ENCODE data around the gene HEMGN.
"Not testable (repeated sequence)": the region's sequence is repeated elsewhere in the genome, so short reads cannot be mapped to it uniquely, and the experiment has no call there.

HEMGN gene

DNA sequence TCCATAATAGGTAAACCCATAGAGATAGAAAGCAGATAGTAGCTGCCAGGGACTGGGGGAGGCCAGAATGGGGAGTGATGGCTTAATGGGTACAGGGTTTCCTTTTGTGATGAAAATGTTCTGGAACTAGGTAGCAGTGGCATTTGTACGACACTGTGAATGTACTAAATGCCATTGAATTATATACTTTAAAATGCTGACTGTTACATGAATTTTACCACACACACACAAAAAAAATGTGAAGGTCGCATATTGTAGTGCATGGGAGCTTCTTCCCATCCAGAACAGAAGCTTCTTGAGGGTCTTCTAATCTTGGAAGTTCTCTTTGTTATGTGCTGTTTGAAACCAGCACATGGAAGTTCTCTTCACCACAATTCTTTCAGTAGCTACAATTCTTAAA is 25.3 kb upstream of the HEMGN start:
- no peak for DNase-seq (ENCODE audit: low read depth in 2 of 2)

DNA sequence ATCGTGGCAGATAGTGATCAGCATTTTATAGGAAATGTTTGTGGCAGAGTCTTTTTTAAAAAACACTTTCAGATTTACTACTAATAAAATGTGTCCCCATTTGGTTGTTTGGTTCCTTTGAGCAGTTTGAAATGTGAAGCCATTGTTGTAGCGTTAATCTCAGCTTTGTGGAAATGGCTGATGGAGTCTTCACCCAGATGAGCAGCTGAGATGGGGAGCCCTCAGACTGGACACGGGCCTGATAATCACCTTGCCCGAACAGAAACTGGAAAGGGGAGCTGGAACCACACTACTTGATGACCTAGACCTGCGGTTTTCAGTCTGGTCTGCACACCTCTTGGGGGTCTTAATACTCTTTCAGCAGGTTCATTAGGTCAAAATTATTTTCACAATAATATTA is 24.6 kb upstream of the HEMGN start:
- DNase-seq (ENCODE audit: low read depth in 2 of 2) = no peak

DNA sequence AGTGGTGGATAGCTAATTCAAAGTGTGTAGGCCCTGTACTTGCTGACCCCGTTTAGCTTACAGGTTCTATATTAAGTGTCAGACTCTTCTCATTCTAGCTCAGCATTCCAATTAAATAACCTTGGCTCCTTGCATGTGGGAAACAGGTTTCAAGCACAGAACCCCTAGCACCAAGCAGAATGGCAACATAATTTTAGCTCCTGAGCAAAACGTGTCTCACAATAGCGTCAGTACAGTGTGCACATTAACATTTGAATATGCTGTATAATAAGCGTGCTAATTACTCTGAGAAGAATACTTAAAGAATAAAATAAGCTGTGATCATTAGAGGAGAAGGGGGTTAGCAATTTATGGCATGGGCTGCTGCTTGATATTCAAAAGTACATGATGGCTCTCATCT is 24.2 kb upstream of the HEMGN start:
- DNase-seq (ENCODE audit: low read depth in 2 of 2) = no peak

DNA sequence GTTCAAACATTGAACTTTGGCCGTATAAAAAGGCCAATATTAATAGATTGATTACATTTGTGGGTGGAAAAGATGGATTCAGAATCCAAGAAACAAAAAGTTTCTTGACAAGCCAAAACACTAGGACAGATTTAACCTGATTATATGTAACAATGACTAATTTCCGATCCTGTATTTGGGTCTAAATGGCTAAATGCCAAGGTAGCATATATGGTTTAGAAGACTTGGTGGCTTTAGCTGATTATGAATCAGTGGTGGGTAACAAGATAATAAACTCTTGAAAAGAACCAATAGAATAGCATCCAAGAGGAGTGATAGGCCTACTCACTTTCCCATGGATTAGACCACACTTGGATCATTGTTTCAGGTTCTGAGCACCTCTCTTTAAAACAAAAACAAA is 23.4 kb upstream of the HEMGN start:
- no peak for DNase-seq (ENCODE audit: low read depth in 2 of 2)

DNA sequence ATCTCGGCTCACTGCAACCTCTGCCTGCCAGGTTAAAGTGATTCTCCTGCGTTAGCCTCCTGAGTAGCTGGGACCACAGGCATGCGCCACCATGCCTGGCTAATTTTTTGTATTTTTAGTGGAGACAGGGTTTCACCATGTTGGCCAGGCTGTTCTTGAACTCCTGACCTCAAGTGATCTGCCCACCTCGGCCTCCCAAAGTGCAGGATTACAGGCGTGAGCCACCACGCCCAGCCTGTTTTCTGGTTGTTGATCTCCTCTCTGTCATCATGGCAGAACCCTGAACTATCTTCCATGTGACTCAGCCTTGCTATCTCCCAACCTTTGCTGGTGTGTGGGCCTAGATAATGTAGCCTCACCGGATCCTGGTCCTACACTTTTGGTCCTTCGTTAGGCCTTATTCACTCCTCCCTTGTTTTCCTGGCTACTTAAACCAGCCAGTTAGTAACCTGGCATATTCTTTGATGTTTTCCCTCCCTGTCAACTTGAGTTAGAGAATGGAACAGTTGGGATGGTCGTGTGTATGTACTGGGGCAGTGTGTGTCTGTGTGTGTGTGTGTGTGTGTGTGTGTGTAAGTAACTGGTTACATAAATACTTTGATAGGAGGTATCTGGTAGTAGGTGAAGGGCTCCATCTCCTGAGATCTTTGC is 22.8 kb upstream of the HEMGN start:
- not testable (repeated sequence) for DNase-seq (ENCODE audit: low read depth in 2 of 2)

DNA sequence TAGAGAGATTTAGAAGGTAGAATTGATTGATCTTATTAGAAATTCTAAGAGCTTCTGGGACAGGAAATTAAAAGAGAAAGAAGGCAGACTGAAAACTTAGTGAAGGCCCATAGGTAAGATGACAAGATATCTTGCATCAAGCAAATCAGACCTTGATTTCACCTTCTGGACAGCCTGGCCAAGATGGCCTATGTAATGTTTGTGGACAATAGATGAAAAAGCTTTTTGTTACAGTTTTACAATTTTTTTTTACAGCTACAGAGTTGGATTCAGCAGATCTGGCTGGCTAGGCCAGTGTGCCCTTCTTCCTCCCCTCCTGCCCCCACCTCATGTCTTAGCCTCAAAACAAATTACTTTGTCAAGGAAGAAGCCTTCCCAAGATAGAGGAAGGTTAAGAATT is 21.6 kb upstream of the HEMGN start:
- no peak for DNase-seq (ENCODE audit: low read depth in 2 of 2)

DNA sequence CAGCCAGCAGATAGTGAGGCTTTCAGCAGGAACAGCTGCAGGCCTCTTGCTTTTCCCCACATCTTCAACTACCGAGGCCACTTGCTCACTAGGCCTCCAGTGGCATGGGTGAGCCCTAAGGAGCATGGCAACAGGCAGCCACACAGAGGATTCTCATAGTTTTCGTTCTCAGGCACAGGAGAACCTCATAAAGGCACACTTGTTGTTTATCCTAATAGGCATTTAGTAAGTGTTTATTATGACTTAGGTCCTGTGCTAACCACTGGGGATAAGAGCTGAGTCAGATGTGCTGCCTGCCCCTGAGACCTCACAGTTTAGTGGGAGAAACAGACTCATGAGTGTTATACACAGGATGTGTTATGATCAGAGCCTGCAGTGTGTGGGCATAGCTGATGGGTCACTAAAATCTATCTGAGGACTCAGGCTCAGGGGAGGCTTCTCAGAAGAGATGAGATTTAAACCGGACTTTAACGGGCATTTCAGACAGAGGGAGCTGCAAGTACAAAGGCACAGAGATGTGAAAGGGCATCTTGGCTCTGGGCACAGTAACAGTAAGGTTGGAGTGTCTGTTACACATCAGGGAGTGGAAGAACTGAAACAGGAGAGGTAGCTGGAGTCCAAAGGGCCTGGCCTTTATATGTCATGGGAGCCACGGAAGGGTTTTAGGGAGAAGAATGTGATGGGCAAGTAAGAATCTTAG is 21.0 kb upstream of the HEMGN start:
- DNase-seq (ENCODE audit: low read depth in 2 of 2) = no peak

DNA sequence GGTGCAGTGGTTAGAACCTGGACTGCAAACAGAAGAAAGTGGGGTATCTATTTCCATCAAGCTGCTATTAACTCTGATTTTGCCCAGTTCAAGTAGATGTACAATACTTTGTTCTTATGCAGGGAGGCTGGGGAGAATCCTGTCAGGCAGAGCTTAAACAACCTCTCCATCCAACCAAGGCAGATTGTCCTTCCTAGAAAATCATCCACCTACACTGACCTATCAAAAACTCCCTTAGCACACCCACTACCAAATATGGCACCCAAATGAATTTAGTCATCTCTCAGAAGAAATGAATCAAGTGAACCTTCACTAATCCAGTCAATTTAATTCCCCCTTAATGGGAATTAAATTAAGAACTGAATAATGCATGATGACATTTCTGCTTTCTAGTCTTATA is 18.4 kb upstream of the HEMGN start:
- no peak for DNase-seq (ENCODE audit: low read depth in 2 of 2)

DNA sequence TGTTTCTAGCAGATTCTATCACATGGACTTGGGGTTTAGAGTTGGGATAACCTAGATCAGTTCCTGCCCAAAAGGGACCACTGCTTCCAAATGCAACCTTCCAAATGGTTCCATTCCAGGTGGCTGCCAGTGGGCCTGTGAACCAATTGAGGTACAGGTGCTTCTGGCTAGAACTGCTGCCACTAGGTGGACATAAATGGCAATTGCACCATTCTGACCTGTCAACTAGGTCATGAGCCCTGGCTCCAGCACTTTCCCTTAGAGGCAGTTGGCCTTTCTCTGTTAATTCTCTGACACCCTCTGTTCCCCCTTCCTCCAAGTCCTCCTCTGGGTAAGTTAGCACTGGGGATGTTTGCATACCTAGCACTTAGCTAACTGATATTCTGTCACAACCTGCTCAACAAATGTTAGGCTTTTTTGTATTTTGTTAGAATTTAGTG is 16.6 kb upstream of the HEMGN start:
- peak in 1 of 2 donors; percentile 31 for DNase-seq (ENCODE audit: low read depth in 2 of 2)

DNA sequence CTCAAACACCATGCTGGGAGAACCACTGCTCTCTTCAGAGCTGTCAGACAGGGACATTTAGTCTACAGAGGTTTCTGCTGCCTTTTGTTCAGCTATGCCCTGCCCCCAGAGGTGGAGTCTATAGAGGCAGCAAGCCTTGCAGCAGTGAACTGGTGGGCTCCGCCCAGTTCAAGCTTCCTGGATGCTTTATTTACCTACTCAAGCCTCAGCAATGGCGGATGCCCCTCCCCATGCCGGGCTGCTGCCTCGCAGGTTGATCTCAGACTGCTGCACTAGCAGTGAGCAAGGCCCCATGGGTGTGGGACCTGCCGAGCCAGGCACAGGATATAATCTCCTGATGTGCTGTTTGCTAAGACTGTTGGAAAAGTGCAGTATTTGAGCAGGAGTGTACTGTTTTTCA is 12.9 kb upstream of the HEMGN start:
- not testable (repeated sequence) for DNase-seq (ENCODE audit: low read depth in 2 of 2)

DNA sequence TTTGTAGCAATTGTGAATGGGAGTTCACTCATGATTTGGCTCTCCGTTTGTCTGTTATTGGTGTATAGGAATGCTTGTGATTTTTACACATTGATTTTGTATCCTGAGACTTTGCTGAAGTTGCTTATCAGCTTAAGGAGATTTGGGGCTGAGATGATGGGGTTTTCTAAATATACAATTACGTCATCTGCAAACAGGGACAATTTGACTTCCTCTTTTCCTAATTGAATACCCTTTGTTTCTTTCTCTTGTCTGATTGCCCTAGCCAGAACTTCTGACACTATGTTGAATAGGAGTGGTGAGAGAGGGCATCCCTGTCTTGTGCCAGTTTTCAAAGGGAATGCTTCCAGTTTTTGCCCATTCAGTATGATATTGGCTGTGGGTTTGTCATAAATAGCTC is 9.1 kb upstream of the HEMGN start:
- not testable (repeated sequence) for DNase-seq (ENCODE audit: low read depth in 2 of 2)

DNA sequence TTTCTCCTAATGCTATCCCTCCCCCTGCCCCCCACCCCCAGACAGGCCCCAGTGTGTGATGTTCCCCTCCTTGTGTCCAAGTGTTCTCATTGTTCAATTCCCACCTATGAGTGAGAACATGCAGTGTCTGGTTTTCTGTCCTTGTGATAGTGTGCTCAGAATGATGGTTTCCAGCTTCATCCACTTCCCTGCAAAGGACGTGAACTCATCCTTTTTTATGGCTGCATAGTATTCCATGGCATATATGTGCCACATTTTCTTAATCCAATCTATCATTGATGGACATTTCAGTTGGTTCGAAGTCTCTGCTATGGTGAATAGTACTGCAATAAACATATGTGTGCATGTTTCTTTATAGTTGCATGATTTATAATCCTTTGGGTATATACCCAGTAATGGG is 7.5 kb upstream of the HEMGN start:
- DNase-seq (ENCODE audit: low read depth in 2 of 2) = not testable (repeated sequence)

DNA sequence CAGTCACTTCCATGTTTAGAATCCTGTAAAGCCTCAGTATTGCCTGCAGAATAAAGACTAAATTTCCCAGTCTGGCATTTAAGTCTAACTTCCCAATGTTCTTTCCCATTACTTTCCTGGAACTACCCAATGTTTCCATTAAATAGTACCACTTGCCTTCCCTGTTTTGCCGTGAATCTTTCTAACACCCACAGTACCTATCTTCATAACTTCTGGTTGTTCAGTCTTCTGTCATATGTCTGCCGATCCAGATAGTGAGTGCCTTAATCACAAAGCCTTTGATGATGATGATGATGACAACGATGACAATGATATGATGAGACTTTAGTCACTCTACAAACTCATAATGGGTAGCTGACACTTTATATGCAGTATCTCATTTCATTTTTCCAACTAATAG is 6.6 kb upstream of the HEMGN start:
- no peak for DNase-seq (ENCODE audit: low read depth in 2 of 2)

DNA sequence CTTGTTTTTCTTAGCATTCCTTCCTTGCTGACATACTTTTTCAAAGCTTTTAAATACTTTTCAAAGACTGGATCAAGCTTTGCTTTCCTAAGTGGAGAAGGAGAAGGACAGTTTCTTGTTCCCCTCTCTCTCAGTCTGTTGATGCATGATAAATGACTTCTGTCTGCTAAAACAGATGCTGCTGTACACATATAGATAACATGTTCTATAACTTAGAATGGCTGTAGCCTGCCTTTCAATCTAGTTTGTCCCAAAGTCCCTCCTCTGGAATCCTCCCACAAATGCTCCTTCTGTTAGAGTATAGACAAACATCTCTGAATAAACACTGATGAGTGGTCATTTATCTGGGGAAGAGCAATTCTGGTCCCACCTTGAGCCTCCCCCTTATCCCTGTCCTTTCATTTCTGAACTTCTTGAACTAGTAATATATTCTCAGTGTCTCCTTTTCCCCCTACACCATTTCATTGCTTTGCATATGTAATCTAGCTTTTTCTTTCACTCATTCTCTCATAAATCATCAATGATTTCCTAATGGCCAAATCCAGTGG is 5.4 kb upstream of the HEMGN start:
- no peak for DNase-seq (ENCODE audit: low read depth in 2 of 2)

DNA sequence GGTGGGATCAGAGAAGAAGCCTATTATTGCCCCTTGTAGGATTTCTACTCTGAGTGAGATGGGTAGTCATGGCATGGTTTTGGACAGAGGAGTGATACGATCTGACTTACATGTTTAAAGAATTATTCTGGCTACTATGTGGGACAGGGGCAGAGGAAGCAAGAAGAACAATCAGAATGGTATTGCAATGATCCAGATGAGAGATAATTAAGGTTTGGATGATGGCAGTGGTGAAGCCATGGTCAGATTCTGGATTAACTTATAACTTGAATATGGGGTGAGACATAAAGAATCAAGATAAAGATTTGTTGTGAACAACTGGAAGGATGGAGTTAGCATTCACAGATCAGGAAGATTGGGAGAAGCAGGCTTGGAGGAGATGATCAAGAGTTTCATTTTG is 3.4 kb upstream of the HEMGN start:
- DNase-seq (ENCODE audit: low read depth in 2 of 2) = no peak

DNA sequence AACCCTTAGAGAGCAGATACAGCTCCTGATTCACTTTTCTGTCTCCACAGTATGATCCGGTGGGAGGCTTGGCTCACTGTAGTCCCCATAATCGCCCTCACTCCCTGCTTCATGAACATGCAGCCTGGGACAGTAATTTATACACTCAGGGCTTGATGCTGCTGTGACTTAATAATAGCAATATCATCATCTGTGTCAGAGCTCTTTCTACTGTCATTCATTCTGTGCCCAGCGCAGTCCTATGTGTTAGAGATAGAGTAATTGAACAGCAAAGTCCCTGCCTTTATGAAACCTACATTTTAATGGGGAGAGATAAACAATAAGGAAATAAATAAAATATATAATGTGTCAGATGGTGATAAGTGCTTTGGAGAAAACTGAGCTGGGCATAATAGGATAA is 2.8 kb upstream of the HEMGN start:
- no peak for DNase-seq (ENCODE audit: low read depth in 2 of 2)

DNA sequence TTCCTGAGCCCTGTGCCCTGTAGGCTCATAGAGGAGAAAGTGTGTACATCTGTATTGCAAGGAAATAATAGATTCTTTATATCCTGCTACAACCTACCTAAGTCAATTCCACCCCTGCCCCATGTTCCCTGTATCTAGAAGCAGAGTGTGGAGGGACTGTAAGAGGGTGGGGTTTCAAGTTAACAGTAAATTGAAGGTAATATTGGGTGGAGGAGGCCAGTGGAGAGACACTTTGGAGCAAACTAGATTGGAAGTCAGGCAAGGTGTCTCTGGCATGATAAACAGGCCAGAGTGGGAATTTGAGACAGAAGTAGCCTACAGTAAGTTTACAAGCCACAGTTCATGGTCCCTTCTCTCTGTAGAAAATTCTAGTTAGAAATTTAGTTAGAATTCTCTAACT is 2.3 kb upstream of the HEMGN start:
- DNase-seq (ENCODE audit: low read depth in 2 of 2) = no peak

DNA sequence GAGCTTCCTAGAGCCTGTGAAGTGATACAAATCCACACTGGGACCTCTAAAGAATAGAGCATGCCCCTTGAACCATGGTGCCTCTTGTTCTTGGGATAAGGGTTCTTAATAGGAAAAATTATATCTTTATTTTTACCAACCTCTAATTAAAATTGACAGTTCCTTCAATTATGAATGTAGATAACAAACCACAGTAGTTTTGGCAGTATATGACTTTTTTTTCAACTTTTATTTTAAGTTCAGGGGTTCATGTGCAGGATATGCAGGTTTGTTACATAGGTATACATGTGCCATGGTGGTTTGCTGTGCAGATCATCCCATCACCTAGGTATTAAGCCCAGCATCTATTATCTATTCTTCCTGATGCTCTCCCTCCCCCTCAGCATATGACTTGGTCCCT is 974 bp downstream of the HEMGN start:
- no peak for DNase-seq (ENCODE audit: low read depth in 2 of 2)

DNA sequence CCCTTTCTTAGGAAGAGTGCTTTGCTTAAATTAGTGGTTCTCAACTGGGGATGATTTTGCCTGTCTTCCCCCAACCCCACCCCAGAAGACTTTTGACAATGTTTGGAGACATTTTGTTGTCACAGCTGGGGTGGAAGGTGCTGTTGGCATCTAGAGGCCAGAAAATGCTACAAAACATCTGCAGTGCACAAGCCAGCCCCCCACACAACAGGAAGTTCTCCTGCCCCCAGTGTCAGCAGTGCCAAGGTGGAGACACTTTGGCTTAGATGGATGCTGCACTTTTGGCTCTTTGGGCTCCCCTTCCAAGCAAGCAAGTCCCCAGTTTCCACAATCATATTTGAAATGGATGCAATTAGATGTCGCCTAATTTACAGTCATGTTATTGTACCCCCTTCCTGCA is 2.7 kb downstream of the HEMGN start:
- DNase-seq (ENCODE audit: low read depth in 2 of 2) = no peak

DNA sequence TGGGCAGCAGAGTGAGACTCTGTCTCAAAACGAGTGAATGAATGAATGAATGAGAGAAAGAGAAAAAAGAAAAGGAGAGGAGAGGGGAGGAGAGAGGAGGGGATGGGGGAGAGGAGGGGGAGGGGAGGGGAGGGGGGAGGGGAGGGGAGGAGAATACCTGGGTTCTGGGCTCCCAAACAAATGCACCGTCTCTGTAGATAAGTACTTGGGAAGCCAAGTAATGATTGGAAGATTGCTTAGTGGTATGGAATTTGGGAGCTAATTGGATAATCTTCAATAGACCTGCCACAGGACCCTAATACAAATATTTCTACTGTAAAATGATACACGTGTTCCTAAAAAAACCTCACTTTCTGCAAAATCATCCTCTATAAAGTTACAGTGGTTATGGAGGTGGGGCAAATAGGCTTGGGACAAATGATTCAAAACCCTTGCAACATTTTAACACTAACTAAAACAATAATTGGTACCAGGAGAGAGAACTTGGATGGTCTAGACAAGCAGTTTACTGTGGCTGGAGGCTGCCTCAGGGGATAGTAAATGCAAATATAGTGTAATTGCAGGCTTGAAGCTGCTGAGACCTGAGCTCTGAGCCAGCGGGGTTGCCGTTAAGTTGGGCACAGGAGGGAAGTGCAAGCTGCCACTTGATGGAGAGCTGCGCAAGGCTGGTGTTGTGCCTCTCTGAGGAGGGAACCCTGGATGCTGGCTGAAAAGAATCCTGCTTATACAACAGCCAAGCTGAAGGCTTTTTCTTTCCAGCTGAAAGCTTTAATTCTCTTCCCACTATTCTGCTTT is 3.5 kb downstream of the HEMGN start:
- DNase-seq (ENCODE audit: low read depth in 2 of 2) = no peak

DNA sequence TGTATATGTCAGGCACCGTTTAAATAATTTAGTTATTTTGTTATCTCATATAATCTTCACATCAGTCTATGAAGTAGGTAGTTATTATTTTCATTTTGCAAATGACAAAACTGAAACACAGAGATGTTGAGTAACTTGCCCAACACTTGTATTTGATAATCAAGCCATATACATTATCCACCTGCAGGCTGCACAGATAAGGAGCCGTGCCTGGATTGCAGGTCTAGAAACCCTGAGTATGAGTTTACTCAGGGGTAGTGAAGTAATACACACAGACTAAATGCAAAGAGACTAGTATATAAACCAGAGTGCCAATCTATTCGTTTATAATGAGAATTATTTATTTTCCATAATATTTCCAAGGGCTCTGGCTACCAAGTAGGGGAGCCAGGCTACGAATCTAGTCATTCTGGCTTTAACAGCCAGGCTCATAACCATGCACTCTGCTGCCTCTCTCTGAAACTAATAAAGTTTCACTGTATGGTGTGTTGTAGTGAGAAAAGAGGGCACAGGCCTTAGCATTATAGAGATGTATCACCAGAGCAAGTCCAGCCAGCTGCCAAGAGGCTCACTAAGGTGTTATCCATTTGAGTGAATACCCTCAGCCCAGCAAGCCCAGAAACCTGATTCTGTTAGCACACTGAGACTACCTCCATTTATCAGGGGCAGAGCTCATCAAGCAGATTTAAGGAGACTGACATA is 4.5 kb downstream of the HEMGN start:
- no peak for DNase-seq (ENCODE audit: low read depth in 2 of 2)

DNA sequence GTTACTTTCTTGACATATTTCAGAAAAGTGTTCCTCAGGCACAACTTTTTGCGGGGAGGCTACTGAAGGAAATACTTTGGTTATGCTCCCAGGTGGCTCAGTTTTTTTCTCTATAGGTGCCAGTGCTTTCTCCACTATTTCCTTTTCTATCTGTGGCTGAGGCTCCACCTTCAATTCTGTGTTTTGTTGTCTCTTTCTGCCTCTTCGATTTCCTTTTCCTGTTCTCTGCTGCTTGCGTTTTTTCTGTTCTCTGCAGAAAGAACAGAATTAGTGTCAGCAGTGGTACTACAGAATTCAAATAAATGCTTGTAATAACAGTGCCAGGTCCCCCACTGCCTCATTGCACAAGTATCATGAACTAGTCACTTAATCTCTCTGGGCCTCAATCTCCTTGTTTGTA is 7.0 kb downstream of the HEMGN start:
- DNase-seq (ENCODE audit: low read depth in 2 of 2) = no peak
